Tibial nerve (tissue), 4 donors: ENCODE measurements around the gene BTBD10.

Experiments
- CTCF ChIP-seq, 5 experiments: fragments of 200-600 bp in 3 of 5; fragments of 450-650 bp in 2 of 5; sonication (generic) in 3 of 5; IDR thresholded peaks; one replicate each; pipeline ENCODE4 v1.5.1; 2016 to 2019; ENCODE audit warnings: antibody characterized with exemption in 5 of 5, mild to moderate bottlenecking in 3 of 5, moderate library complexity in 2 of 5
- EP300 ChIP-seq, 2 donors: sonication (generic); formaldehyde crosslinking; IDR thresholded peaks; one replicate each; pipeline ENCODE4 v1.6.1; 2017; ENCODE audit warnings: antibody characterized with exemption in 2 of 2, mild to moderate bottlenecking in 1 of 2
- POLR2A ChIP-seq, 2 donors: fragments of 450-650 bp; IDR thresholded peaks; one replicate each; pipeline ENCODE4 v1.6.1; 2017; ENCODE audit warnings: antibody characterized with exemption in 2 of 2, mild to moderate bottlenecking in 2 of 2, moderate library complexity in 2 of 2

- peak; percentile 47 to 85 for TF ChIP-seq POLR2A (IDR thresholded peaks at IDR 0.05)
- peak in 2 of 5 experiments; percentile 34 to 44 for TF ChIP-seq CTCF (IDR thresholded peaks at IDR 0.05)
- TF ChIP-seq EP300 (IDR thresholded peaks at IDR 0.05): peak in 1 of 2 donors; percentile 91
Measured at GRCh38 chr11:13462901-13463778, at the start of gene BTBD10.
